ENCODE data around the gene ING3.
"Not testable (repeated sequence)": the region's sequence is repeated elsewhere in the genome, so short reads cannot be mapped to it uniquely, and the experiment has no call there.

The ING3 gene

DNA sequence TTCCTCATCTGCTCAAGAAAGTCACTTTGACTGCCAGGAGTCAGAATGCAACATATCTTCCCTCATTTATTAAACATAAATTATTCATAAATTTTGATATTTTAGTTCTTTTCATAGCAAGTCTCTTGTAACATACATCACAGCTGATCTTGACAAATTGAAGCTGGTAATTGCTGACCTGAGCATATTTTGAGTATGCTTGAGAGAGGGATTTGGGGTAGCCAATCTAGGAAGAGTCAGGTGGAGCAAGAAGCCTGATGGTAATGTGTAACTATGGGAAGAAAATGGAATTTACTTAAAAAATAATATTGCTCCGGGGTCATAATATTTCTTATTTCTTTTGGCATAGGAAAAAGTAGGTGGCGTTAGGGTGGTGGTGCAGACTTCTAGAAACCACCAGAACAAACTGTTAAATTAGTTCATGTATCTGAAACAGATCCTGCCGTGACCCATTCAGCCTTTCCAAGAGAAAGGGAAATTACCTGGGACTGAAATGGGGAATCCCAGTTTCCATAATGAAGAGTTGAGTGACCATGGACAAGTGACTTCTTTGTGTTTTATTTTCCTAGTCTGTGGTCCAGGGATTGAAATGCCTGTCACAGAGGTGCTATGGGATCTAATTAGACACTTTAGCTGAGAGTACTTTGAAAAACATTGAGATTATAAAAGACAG lies 50.8 kb downstream of the ING3 start:
- DNase-seq (ENCODE audit: extremely low read depth in 1 of 2, low read depth in 1 of 2), result no peak

DNA sequence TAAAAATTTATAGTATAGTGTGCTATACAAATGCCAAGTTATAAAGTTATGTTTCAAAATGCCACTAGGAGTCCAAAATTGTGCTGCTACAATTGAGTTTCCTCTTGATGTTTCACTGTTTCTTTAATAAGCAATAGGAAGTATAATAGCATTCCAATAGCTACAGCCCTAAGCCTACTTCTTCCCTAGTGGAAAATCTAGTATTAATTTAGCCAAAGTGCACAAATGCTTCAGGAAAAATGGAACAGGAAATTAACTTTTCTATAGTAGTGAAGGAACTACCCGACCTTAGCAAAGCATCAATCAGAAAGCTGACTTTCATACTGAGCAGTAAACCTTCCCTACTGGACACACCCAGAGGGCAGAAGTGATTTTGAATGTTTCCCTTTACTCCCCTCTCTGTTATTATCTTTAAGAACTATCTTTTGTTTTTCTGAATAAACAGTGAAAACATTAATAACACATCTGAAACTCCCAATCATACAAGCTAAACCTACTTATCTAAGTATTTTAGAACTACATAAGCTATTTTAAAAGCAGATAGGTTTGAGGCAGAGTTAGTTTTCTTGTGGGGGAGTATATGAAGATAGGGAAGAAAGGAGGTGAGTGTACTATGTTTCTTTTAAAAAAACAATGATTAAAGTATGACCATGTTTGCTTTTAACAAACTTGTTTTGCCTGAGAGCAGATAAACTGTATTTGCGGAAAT lies 51.6 kb downstream of the ING3 start:
- no peak for DNase-seq (ENCODE audit: extremely low read depth in 1 of 2, low read depth in 1 of 2)

DNA sequence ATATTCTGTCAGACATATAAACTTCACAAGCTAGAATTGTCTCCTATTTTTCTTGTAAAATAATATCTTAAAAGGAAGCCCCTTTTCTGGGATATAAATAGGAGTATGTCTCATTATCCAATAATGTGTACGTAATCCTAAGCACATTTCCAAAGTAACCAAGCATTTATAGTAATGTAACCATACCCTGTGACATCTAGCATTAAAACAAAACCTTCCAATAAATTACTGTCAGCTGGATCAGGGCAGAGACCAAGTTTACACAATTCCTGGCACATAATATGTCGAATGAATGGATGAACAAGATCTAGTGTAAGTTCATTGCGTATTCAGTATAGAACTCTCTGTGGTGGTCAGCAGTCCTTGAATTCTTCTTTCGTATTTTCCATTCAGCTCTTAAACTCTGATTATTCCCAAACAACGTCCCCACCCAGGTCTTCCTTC lies 52.2 kb downstream of the ING3 start:
- DNase-seq (ENCODE audit: extremely low read depth in 1 of 2, low read depth in 1 of 2), result no peak

DNA sequence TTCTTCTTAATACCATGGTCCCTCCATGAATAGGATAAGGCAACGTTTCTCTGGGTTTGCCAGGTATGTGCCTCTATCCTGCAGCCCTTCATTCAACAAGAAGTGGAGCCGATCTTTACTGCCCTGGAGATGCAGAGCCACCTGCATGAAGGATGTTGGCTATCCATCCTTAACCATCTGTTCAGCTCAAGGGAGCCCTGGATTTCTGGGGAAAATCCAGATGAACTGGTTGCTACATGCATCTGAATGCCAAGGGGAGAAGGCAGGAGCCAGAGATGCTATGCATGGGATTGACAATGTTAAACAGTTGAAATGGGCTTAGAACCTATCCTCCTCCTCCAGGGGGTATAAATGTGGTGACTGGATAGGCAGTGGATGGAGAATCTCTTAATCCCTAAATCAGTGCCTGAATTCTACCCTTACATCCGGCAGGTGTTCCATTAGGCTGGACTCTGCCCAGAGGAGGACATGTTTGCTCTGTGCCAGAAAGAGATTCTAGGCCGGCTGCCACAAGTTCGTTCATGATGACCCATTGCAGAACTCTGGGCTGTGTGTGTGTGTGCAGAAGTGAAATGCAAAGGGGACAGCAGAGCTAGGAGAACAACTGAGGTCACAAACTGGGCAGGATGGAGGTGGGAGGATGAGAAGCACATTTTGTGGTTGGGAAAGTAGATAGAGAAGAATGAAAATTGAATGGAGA lies 53.6 kb downstream of the ING3 start:
- no peak for DNase-seq (ENCODE audit: extremely low read depth in 1 of 2, low read depth in 1 of 2)

DNA sequence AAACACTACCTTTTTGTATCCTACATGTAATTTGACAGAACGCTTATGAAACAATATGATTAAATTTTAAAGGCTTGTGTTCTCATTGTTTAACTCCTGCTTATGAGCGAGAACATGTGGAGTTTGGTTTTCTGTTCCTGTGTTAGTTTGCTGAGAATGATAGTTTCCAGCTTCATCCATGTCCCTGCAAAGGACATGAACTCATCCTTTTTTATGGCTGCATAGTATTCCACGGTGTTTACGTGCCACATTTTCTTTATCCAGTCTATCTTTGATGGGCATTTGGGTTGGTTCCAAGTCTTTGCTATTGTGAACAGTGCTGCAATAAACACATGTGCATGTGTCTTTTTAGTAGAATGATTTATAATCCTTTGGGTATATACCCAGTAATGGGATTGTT lies 54.5 kb downstream of the ING3 start:
- not testable (repeated sequence) for DNase-seq (ENCODE audit: extremely low read depth in 1 of 2, low read depth in 1 of 2)

DNA sequence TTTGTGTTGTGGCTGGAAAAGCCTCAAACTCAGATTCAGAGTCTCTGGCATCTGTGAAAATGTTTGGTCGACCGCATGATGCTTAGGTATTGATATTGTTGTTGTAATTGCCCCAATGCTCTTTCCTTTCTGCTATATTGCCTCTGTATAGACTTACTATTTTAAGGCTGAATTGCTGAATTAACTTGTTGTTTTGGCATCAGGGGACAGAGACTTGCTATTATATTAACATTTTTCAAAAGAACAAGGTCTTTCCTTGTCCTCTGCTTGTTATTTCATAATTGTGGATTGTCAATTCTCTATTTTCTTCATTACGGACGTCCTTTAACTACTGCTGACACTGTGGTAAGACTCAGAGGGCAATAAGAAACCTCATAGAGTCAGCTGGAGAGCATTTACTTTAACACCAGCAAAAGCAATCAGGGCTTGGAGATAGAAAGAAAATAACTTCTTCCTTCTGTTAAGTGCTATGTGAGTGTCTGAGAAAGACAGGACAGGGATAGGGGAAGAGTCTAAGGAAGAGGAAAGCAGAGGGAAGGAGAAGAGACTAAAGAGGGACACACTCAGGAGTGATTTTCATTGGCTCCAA lies 55.5 kb downstream of the ING3 start:
- DNase-seq (ENCODE audit: extremely low read depth in 1 of 2, low read depth in 1 of 2), result no peak

DNA sequence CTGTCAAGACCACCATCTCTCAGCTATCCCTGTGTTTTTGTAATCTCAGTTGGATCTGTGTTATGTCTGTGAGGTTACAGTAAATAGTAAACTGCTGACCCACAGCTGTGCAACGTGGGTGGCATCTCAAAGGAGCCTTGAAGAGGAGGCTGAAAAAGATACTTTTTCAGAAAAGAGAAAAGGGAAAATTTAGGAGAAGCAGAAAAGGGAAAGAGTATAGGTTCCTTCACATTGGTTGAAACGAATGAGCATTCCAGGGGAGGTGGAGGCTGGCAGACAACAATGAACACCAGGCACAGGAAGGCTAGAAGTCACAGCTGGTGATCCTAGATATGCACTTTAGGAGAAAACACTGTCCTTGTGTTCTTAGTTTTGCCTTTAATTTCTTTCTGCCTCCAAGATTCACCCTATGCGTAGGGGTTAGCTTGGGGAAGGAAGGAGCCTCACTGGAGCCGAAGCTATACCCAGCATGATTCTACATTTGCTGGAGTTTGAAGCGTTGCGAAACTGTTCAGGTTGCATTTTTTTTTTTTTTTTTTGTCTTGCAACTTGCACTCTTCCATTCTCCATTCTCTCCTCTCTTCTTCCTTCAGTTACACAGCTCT lies 56.2 kb downstream of the ING3 start:
- no peak for DNase-seq (ENCODE audit: extremely low read depth in 1 of 2, low read depth in 1 of 2)

DNA sequence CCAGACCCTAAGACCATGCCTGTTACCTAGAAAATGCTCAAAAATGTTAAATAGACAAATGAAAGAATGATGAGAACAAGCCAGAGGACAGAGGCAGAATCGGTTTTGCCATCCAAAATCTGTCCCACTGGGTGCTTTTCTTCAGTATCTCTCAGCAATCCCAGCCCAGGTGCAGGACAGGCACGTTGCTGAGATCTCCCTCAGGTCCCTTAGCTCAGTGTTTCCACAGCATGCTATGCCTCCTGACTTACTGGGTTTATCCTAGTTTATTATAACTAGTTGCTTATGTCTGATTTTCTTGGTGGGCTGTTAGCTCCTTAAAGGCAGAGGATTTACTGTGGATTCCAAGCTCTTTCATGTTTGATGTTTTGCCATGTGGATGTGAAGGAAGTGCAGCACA lies 58.2 kb downstream of the ING3 start:
- no peak for DNase-seq (ENCODE audit: extremely low read depth in 1 of 2, low read depth in 1 of 2)

DNA sequence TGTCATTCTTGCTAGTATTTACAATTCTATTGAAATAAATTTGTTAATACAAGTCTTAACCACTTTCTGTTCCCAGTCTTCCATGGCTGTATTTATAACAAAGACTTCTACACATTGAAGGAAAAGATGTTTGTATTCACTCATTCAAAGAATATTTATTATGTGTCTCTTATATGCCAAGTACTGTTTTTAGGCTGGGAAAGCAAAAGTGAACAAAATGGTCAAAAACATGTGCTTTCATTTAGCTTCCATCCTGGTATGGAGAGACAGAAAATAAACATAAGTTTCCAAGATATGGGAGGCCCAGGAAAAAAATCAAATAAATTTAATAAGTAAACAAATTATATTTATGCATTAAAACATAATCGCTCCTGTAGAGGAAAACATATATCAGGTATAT lies 60.8 kb downstream of the ING3 start:
- DNase-seq (ENCODE audit: extremely low read depth in 1 of 2, low read depth in 1 of 2), result no peak

DNA sequence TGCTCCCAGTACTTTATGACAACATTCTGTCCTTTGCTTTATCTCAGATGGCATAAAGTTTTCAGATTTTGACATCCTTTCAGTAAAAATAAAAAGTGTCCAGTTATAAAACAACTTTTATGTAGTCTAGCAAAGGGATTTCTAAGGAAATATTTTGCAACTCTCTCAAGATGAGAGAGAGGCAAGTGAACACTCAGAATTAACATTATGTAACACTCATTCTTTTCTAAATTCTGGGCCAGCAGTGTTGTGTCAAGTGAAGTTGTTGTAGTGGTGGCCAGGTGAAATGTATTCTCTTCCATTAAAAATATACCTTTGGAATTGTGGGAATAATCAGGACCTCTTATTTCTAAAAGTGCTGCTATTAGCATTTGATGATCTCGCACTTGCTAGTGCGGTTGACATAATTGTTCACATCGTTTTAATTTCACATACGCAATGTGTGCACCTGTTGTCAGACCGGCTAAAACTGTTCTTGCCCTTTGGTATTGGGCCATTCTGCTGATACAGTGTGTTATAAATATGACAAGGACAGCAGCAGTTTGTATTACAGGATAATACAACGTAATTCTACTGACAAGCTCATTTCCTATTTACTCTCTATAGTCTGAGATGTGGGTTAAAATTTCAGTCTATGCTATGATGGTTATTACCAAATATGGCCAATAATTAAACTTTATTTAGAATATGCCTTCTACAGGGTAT lies 61.7 kb downstream of the ING3 start:
- no peak for DNase-seq (ENCODE audit: extremely low read depth in 1 of 2, low read depth in 1 of 2)

DNA sequence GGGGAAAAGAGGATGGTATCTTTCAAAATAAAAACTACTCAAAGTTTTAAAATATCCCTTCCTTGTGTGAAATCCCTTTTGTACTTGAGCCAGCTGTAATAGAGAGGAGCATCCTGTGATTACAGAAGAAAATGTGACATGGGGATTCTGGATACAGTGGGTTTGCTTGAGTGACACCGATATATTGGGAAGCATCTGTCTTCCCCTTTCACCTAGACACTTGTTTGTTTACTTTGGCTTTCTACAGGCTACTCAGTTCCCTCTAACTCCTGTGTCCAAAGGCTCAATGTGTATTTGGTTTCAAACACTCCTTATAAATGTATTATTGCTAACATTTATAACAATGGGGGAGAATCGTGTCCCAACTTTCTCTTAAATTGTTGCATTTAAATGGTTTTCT lies 62.3 kb downstream of the ING3 start:
- no peak for DNase-seq (ENCODE audit: extremely low read depth in 1 of 2, low read depth in 1 of 2)

DNA sequence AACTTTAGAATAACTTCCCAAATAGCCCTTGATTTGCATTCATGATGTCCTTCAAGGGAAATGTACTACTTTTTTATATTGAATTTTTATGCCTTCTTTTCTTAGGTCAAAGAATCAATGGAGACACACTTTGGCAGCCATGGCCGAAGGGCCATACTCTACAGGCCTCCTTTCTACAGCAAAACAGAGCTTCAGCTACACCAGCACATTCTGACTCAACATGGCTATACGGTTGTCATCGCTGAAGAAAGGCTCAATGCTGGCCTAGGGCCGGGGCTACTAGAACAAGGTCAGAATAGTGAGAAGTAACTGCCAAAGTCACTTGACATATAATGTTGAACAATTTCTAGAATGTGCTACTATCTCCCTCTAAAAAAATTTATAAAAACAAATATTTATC lies 65.0 kb downstream of the ING3 start:
- DNase-seq (ENCODE audit: extremely low read depth in 1 of 2, low read depth in 1 of 2), result no peak

DNA sequence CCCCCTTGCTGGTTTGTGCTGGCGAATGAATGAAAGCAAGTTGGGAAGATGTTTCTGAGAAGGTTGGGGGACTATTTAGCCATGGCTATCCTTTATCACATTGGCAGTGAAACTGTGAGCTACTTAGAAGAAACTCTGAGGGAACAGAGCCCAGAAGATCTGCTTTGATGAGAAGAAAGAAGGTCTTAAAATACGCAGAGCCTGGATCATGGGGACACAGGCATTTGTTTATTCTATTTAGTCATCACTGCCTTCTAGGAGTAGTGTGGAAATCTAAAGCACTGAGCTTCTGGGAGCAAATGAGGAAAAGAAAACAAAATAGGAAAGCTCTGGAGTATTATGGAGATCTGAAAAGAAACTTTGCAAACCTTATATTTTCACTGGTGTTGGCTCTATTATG lies 66.4 kb downstream of the ING3 start:
- no peak for DNase-seq (ENCODE audit: extremely low read depth in 1 of 2, low read depth in 1 of 2)

DNA sequence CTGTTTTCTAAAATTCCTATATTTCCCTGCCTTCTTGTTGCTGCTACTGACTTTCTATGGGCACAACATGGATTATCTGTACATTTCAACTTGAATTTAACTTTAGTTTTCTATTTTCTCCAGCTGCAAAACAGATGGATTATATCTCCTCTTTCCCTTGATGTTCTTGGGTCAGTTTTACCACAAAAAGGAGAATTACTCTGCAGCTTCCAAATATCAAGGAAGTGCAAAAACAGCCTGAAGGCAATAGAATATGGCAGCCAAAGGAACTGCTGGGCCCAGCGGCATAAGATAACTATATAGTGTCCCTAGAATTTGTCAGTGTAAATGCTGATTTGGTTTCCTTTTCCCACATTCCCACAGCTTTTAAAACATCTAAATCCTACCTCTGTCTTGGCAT lies 67.0 kb downstream of the ING3 start:
- no peak for DNase-seq (ENCODE audit: extremely low read depth in 1 of 2, low read depth in 1 of 2)

DNA sequence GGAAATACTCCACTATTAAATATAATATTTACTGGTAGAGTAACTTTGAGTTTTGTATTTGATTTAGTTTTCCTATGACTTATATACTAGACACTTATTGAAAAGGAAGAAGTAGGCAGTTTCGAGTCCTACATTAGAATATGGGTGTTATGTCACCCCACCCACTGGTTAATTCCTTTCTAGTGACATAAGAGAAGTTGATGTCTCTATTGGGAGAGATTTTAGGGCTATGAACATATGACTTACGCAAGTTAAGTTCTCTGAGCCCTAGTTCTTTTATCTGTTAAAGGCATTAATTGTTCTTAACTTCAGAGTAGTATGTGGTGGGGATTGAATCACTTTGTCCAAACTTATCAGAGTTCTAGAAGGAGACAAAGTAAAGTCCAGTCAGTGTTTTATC lies 68.4 kb downstream of the ING3 start:
- DNase-seq (ENCODE audit: extremely low read depth in 1 of 2, low read depth in 1 of 2), result no peak

DNA sequence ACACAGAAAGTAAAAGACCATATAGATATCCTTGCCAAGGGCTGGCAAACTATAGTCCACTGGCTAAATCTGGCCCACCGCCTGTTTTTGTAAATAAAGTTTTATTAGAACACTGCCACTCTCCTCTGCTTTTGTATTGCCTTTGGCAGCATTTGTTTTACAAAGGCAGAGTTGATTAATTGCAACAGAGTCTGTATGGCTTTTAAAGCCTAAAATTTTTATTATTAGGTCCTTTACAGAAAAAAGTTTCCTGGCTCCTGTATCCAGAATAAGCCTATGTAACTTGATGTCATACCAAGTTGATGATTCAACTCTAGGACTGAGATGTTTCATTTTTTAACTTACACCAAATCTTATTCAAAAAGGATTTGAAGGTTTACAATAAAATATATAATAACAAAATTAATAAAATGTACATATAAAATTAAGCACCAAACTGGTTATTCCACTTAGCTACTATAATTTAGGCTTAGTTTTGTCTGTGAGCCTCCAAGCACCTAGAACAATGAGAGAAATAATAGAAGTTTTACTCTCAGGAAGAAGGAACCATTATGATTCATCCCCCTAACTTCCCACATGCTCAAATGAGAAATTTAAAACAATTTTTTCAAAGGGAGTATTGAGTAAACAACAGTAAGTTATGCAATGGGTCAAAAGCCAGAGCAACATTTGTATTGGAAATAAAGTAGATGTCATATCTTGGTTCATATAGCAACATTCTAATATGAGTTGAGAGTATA lies 69.8 kb downstream of the ING3 start:
- DNase-seq (ENCODE audit: extremely low read depth in 1 of 2, low read depth in 1 of 2), result no peak

DNA sequence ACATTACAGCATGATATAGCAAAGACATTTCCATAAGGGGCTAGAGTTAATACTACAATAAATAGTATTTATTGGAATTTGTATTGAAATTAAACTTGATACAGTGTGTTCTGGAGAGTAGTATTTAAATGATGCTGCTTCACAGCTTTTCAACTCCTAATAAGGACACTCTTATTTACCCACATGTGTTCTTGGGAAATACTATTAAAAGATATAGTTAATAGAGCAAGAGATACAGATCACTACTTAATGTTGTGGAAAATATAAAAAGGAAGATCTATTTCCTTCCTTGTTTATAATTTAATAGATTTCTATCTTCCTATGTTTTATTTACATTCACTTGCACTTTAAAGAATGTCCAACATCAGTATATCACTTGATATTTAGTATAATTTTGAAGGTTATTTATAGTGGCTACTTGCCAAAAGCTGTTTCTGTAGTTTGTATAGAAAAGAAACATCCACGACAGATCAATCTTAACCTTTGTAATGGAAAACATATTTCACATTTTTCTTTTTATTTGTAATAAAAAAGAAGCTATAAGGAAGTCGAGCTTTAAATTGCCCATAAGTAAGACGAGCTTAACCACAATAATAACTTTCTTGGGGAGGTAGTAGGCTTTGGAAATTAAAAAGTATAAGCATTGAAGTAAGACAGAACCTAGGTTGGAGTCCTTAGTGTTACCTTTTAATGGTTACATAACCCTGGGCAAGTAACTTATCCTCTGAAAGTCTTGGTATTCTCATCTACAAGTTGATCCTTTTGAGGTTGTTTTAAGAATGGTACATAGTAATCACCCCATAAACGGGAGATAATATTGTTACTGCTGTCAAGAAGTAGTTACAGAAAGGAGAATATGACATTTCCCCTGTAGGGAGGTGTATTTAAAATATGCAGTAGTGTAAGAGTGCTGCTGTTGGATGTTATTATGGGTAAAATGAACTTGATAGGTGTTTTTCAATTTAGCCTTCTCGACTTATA lies 70.7 kb downstream of the ING3 start:
- DNase-seq (ENCODE audit: extremely low read depth in 1 of 2, low read depth in 1 of 2), result no peak

DNA sequence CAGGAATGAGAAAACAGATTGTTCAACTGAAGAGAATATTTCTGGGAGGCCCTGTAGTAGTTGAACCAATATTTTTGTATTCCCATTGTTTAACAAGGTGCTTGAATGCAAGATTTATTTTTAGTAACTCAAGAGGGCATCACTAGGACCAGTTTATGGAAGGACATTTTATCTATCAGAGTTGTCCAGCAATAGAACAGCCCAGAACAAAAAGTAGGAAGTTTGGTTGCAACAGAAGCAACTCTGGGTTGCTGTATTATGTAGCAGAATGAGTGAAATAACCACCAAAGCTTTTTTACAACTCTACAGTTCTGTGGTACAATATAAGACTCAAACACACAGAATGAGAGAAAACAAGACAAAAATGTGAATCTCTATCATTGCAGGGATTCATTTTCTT lies 72.6 kb downstream of the ING3 start:
- DNase-seq (ENCODE audit: extremely low read depth in 1 of 2, low read depth in 1 of 2), result no peak
